Heart right ventricle (tissue), 16 donors: Measurements from ENCODE around the gene LYSMD1. TPM values are rescaled to one million over a fixed set of nuclear protein-coding genes. Genes with fewer than 3 reads are reported as not detected.
"Not testable (repeated sequence)": the region's sequence is repeated elsewhere in the genome, so short reads cannot be mapped to it uniquely, and the experiment has no call there.

ENCODE experiments used
- ATAC-seq, 8 donors: fragments of 200-7000 bp; cut with Tn5 transposase; one replicate each; pipeline ENCODE4 v1.9.1; 2020; ENCODE audit warnings: mild to moderate bottlenecking in 8 of 8, moderate library complexity in 8 of 8, moderate number of reproducible peaks in 1 of 8
- DNase-seq, 2 donors: peaks; one replicate each; pipeline ENCODE4 v3.0.0-alpha.2; 2020
- H3K27ac ChIP-seq, 10 donors: fragments of 200-600 bp; sonication (generic) in 2 of 10; one replicate each; pipeline versions ENCODE4 v1.5.0 to v1.8.0; 2020 to 2022; ENCODE audit warnings: mild to moderate bottlenecking in 3 of 10
- H3K27me3 ChIP-seq, 7 donors: fragments of 200-600 bp; one replicate each; pipeline ENCODE4 v1.8.0; 2021 to 2022; ENCODE audit warnings: mild to moderate bottlenecking in 2 of 7
- H3K36me3 ChIP-seq, 9 donors: fragments of 200-600 bp; sonication (generic) in 1 of 9; one replicate each; pipeline versions ENCODE4 v1.5.0 to v1.8.0; 2020 to 2022; ENCODE audit warnings: mild to moderate bottlenecking in 2 of 9
- H3K4me1 ChIP-seq, 9 donors: fragments of 200-600 bp; sonication (generic) in 1 of 9; one replicate each; pipeline versions ENCODE4 v1.5.0 to v1.8.0; 2020 to 2022; ENCODE audit warnings: mild to moderate bottlenecking in 4 of 9
- H3K4me3 ChIP-seq, 10 donors: fragments of 200-600 bp; sonication (generic) in 2 of 10; one replicate each; pipeline versions ENCODE4 v1.5.0 to v1.8.0; 2020 to 2022; ENCODE audit warnings: mild to moderate bottlenecking in 7 of 10, moderate library complexity in 2 of 10
- H3K9me3 ChIP-seq, 11 donors: fragments of 200-600 bp in 10 of 11; sonication (generic) in 2 of 11; one replicate each; pipeline versions ENCODE4 v1.5.0 to v1.8.0; 2013 to 2022; ENCODE audit warnings: mild to moderate bottlenecking in 2 of 11, control low read depth in 1 of 11, moderate library complexity in 1 of 11
- CTCF ChIP-seq, 9 donors: fragments of 200-600 bp; sonication (generic) in 2 of 9; IDR thresholded peaks; one replicate each; pipeline versions ENCODE4 v1.5.0 to v1.8.0; 2021 to 2022; ENCODE audit warnings: antibody characterized with exemption in 9 of 9, mild to moderate bottlenecking in 5 of 9, moderate library complexity in 1 of 9
- WGBS, 2 donors: extraction: QIAGEN DNeasy Blood & Tissue Kit; methylation state at CpG; one replicate each; pipeline ENCODE4 v1.1.7; 2013; ENCODE audit warnings: inconsistent platforms in 1 of 2; 5-methylcytosine and 5-hydroxymethylcytosine counted together
- intact Hi-C, 10 donors: fragments of 100-400 bp; cut with DNase I; formaldehyde crosslinking; loops; one replicate each; pipeline versions ENCODE4 v1.11.1 to v1.14.2; 2022
- polyA plus RNA-seq, 2 donors: library from polyadenylated mRNA; stranded (reverse); fragments of 200-250 nt; gene quantifications; one replicate each; pipeline ENCODE4 v1.2.3, GENCODE V29; 2013
- total RNA-seq, 10 donors: library from RNA; stranded (reverse); fragmentation: NEBNext Ultra II Directional in 3 of 10; extraction: Animal tissue kit (Norgen Biotek cat#: 25700) in 3 of 10; gene quantifications; one replicate each; pipeline versions ENCODE4 v1.2.1 to v1.2.4, GENCODE V29; 2021 to 2023
- donor health status: Arrhythmogenic right ventricular cardiomyopathy.
- donor health status: ischemic (EF 13 %, LVEDD 7.1; RV severe dilation, severe dysfunction).
- donor health status: healthy with polysubstance abuse.
- donor health status: DM: no; HTN: yes; CAD: no.
- donor health status: DM: no; HTN: no; CAD: no.
- donor health status: ischemic (EF 25% LVEDD 6.9; RV normal size, moderate dysfunction).
- donor health status: ischemic (EF 25% LVEDD 5.7; RV mildly dilated, moderate dysfunction).
- donor health status: healthy.
- donor health status: DM: yes; HTN: yes; CAD: no.
- donor health status: Ischemic cardiomyopathy.
- donor health status: ischemic (EF 35%, LVEDD 5.7; RV mildly dilated, moderate dysfunction).
- donor health status: nonischemic (EF 11% LVEDD 7.7; RV severe dilation, severe dysfunction).
- donor health status: DM: yes; HTN: yes; CAD: no.
- donor health status: PGD.
- donor health status: ischemic (EF 29% LVEDD 5.4; RV normal size, mild dysfunction).
- donor health status: nonischemic (EF 23%, LVEDD 6.1; RV moderate dilation, normal function).

Gene LYSMD1
- total and polyA plus RNA-seq, 12 donors = 5.7 to 16.5 (median 12.8) TPM

GRCh38 chr1:151192047-151192446 is 26.3 kb upstream of the LYSMD1 start:
- H3K9me3 ChIP-seq = no peaks in the 10 kb centered on the region
- intact Hi-C loops = loop anchor here in 5 of 10 donors (10.0 kb wide), 2 partner anchors 153 to 213 kb away; partner anchors contain the start of gene RFX5 (in 5 of the 5)
- H3K27me3 ChIP-seq = no peaks in the 10 kb centered on the region
- H3K4me3 ChIP-seq = no peak overlapping the region
- no peaks in the 10 kb centered on the region for H3K36me3 ChIP-seq
- DNase-seq (no peak), ATAC-seq (no peak)
- no peak overlapping the region for H3K27ac ChIP-seq
- no peak for TF ChIP-seq CTCF (IDR thresholded peaks at IDR 0.05)
- H3K4me1 ChIP-seq = peaks cover 0 to 39% (median 31%) of the 10 kb centered on the region in 9 donors
- WGBS, 2 donors = 79 to 81% methylated on average over 7 of the region's 7 CpGs

GRCh38 chr1:151189637-151190445 is 24.1 kb upstream of the LYSMD1 start, which contains the start of gene VPS72:
Gene VPS72 (minus strand): TSS chr1:151190197. CDS start chr1:151190121, 76 bp downstream.
- TF ChIP-seq CTCF (IDR thresholded peaks at IDR 0.05) = peak in 1 of 9 donors; percentile 27
- Histone ChIP-seq H3K9me3 (no peaks in the 10 kb centered on the region), H3K27me3 (no peaks in the 10 kb centered on the region), H3K4me1 (peaks cover 0 to 32% (median 22%) of the 10 kb centered on the region in 9 donors), H3K36me3 (peaks cover 0 to 12% (median 8%) of the 10 kb centered on the region in 9 donors), H3K4me3 (peak within 1 kb of the TSS; percentile 52 to 92 (median 71)), H3K27ac (peak within 1 kb of the TSS; percentile 38 to 92 (median 80))
- WGBS, 2 donors = 0 to 1% methylated on average over 42 of the region's 42 CpGs
- ATAC-seq = peak; percentile 93 to 97 (median 97)
- intact Hi-C loops = loop anchor here in 5 of 10 donors (10.0 kb wide), 2 partner anchors 155 to 215 kb away; partner anchors contain the start of gene RFX5 (in 5 of the 5)
- peak; percentile 81 to 88 for DNase-seq

- H3K9me3 ChIP-seq, intact Hi-C loops, DNase-seq, ATAC-seq, H3K27me3 ChIP-seq: not testable (repeated sequence)
- peaks cover 0 to 24% (median 20%) of the 10 kb centered on the region in 9 donors for H3K36me3 ChIP-seq
- H3K4me1 ChIP-seq = peaks cover 0 to 32% (median 21%) of the 10 kb centered on the region in 9 donors
- 76 to 83% methylated on average over 8 of the region's 8 CpGs for WGBS, 2 donors
- H3K4me3 ChIP-seq = peak overlapping the region in 9 of 10 donors; percentile 65 to 92 (median 71)
- peak overlapping the region in 3 of 10 donors; percentile 17 to 86 (median 84) for H3K27ac ChIP-seq
Measured at GRCh38 chr1:151188667-151189066, 23.0 kb upstream of the LYSMD1 start.

GRCh38 chr1:151187205-151187604 is 21.5 kb upstream of the LYSMD1 start:
- intact Hi-C loops = no loop called here
- DNase-seq = no peak
- WGBS, 2 donors = 93 to 95% methylated on average over 1 of the region's 1 CpG
- H3K27ac ChIP-seq = no peak overlapping the region
- TF ChIP-seq CTCF (IDR thresholded peaks at IDR 0.05) = no peak
- peaks cover 0 to 32% (median 21%) of the 10 kb centered on the region in 9 donors for H3K4me1 ChIP-seq
- ATAC-seq = no peak
- no peaks in the 10 kb centered on the region for H3K9me3 ChIP-seq
- H3K4me3 ChIP-seq = no peak overlapping the region
- H3K27me3 ChIP-seq = no peaks in the 10 kb centered on the region
- peaks cover 0 to 39% (median 30%) of the 10 kb centered on the region in 9 donors for H3K36me3 ChIP-seq
